Retinal pigment epithelial cell (primary cell): ENCODE results near the gene IBTK.

ENCODE experiments used
- DNase-seq: peaks from one replicate; pipeline ENCODE4 v3.0.0-alpha.2; 2010; ENCODE audit warnings: low read depth
- H3K4me3 ChIP-seq: 2 replicates; pipeline ENCODE4 v1.5.1; 2011; ENCODE audit warnings: mild to moderate bottlenecking, low read length, control low read depth, moderate library complexity
- TF ChIP-seq, protein P1 (sequence below): conservative IDR thresholded peaks from 2 replicates; pipeline ENCODE4 v1.5.1; 2011; ENCODE audit warnings: low read depth, low read length, control low read depth, inconsistent platforms

IBTK gene

DNA sequence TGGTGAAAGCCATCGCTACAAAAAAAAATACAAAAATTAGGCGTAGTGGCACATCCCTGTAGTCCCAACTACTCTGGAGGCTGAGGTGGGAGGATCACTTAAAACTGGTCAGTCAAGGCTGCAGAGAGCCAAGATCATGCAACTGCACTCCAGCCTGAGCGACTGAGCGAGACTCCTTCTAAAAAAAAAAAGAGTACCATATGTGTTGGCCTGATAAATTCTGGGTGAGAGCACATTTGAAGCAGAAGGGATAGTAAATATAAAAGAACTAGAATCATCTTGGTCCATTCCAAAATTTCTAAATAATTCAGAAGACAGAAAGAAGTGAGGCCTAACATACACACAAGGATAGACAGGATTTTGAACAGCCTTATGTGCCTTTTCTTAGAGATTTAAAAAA is 2.2 kb downstream of the IBTK start:
- H3K4me3 ChIP-seq, result no peak overlapping the region
- TF ChIP-seq, protein P1, sequence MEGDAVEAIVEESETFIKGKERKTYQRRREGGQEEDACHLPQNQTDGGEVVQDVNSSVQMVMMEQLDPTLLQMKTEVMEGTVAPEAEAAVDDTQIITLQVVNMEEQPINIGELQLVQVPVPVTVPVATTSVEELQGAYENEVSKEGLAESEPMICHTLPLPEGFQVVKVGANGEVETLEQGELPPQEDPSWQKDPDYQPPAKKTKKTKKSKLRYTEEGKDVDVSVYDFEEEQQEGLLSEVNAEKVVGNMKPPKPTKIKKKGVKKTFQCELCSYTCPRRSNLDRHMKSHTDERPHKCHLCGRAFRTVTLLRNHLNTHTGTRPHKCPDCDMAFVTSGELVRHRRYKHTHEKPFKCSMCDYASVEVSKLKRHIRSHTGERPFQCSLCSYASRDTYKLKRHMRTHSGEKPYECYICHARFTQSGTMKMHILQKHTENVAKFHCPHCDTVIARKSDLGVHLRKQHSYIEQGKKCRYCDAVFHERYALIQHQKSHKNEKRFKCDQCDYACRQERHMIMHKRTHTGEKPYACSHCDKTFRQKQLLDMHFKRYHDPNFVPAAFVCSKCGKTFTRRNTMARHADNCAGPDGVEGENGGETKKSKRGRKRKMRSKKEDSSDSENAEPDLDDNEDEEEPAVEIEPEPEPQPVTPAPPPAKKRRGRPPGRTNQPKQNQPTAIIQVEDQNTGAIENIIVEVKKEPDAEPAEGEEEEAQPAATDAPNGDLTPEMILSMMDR, result no peak
- DNase-seq, result no peak

DNA sequence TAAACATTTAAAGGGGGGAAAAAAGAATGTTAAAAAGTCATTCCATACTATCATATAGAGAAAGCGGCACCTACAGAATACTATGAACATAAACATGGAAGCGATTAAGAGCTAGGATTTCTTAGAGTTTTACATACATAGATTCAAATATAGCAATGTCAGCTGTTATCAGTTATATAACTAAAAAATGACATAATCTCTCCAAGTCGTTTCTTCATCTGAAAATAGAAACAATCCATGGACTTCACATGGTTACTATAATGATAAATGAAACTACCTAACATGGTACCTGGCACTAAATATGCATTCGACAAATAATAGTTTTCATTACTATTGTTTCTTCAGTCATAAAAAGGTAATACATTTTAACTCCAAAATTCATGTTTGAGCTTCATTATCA is 3.7 kb downstream of the IBTK start:
- H3K4me3 ChIP-seq, result no peak overlapping the region
- TF ChIP-seq, protein P1, result no peak
- no peak for DNase-seq

DNA sequence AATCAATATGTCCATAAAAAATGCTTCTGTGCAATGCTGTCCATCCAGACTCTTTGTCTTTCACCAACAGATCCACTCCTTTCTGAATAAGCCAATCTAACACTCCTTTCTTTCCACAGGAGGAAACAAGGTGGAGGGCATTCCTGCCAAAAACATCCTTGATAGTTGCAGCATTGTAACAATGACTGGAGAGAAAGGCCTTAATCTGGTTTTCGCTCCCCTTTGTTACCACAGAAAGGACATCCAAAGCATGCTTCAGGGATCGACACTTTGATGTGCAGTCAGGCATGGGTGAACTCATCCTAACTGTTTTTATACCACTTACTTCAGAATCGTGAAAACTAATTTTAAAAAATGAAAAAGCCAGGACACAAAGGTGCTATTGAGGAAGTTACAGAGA is 7.4 kb downstream of the IBTK start:
- DNase-seq, result no peak
- TF ChIP-seq, protein P1, result no peak

DNA sequence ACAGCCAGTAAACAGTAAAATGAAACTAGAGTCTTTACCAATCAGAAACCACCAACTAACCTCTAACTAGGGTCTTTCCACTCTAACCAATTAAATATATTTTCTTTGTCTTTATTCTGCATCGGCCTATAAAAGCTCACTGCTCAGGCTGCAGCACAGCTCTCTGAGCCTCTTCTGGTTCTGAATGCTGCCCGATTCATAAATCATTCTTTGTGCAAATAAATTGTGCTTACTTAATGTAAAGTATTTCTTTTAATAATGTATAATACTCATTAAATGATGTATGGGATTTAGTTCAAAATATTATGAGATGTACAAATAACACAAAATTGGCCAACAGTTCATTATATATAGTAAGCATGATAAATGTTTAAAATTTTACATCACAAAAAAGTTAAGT is 7.9 kb downstream of the IBTK start:
- DNase-seq, result no peak
- H3K4me3 ChIP-seq, result no peak overlapping the region
- TF ChIP-seq, protein P1, result no peak

More for the DNA sequence above, 7.4 kb downstream of the IBTK start:
- no peak overlapping the region for H3K4me3 ChIP-seq

DNA sequence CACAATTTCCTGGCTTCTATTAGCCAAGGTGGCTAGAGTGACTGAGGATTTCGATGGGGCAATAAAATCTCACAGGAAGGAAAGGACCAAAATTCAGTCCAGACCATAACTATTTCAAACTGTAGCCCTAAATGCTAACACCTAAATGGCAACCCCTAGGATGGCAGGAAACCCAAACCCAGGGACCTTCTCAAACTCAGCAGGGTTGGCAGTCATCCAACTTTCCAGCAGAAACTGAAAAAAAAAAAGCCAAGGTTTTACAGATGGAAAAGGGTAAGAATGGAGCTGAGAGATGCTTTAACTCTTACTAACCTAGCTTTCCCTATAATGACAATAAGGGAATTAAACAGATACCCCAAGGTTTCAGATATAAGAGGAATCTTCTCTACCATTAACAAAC is 10.5 kb downstream of the IBTK start:
- TF ChIP-seq, protein P1, result no peak
- H3K4me3 ChIP-seq, result no peak overlapping the region
- DNase-seq, result no peak

DNA sequence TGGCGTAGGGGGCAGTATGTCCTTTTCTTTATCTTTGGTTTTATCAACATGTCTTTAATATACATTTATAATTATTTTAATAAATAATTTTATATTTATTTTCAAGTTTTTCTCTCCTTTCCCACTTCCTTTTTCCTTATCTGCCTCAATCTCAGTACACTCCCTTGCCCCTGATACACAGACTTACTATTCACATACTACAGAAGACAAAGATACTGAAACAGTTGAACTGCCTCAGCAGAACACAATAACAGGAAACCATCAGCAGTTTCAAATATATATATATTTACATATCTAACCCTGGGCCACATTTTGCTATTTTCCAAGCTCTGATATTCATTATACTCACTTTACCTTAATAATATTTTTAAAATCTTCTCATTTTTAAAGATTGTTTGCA is 19.8 kb downstream of the IBTK start:
- no peak overlapping the region for H3K4me3 ChIP-seq
- DNase-seq, result no peak
- TF ChIP-seq, protein P1, result no peak

DNA sequence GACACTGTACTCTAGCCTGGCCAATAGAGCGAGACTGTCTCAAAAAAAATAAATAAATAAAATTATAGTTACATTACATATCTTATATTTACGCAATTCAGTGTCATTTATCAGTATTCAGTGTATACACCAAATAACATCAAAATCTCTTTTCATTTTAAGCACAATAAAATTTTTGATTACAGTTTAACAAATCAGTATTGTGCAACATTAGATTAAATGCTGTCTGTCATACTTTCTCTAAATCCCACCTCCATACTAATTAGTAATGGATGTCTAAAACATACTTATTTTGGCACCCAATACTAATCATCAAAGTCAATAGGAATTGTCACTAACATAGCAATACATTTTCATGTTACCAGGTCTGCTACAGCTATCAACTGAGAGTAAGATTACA is 27.4 kb downstream of the IBTK start:
- no peak for DNase-seq
- TF ChIP-seq, protein P1, result no peak
- H3K4me3 ChIP-seq, result no peak overlapping the region
